Measurements from ENCODE around the gene CEP170.

CEP170 gene

DNA sequence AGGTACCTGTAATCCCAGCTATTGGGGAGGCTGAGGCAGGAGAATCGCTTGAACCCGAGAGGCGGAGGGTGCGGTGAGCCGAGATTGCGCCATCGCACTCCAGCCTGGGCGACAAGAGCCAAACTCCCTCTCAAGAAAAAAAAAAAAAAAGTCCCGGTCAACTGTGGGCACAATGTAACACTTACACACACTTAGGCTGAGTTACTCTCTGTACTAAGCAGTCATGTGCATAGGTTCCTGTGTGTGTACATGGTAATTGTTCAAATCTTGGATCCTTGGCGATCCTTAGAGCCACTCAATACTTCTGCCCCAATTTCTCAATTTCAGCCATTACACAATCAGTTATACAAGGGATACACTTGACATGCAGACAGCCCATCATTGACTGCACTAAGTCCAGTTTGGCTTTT, 12.4 kb upstream of the CEP170 start:
- Histone ChIP-seq H3K9ac (ENCODE audit: low read length) (no peak overlapping the region), H3K27ac (ENCODE audit: low read depth, low read length) (no peak overlapping the region), H3K4me1 (ENCODE audit: insufficient read depth, low read length) (no peaks in the 10 kb centered on the region), H3K9me3 (ENCODE audit: low read length) (no peaks in the 10 kb centered on the region), H3K36me3 (ENCODE audit: insufficient read depth, low read length) (no peaks in the 10 kb centered on the region), H3K4me3 (ENCODE audit: low read depth in 1 of 2, low read length in 2 of 2) (no peak overlapping the region), H3K27me3 (ENCODE audit: control insufficient read depth in 1 of 2, insufficient read depth in 2 of 2, low read length in 2 of 2) (no peaks in the 10 kb centered on the region)

DNA sequence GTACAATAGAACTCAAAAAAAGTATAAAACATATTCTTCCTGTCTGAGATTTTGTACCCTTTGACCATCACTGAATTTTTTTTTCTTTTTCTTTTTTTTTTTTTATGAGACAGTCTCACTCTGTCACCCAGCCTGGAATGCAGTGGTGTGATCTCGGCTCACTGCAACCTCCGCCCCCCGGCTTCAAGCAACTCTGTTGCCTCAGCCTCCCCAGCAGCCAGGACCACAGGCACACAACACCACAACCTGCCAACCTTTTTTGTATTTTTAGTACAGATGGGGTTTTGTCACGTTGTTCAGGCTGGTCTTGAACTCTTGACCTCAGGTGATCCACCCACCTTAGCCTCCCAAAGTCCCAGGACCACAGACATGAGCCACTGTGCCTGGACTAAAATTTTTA, 11.2 kb upstream of the CEP170 start:
- H3K4me3 ChIP-seq (ENCODE audit: low read depth in 1 of 2, low read length in 2 of 2), result no peak overlapping the region
- no peak overlapping the region for H3K27ac ChIP-seq (ENCODE audit: low read depth, low read length)
- no peaks in the 10 kb centered on the region for H3K9me3 ChIP-seq (ENCODE audit: low read length)
- no peaks in the 10 kb centered on the region for H3K4me1 ChIP-seq (ENCODE audit: insufficient read depth, low read length)
- no peaks in the 10 kb centered on the region for H3K27me3 ChIP-seq (ENCODE audit: control insufficient read depth in 1 of 2, insufficient read depth in 2 of 2, low read length in 2 of 2)
- no peak overlapping the region for H3K9ac ChIP-seq (ENCODE audit: low read length)
- no peaks in the 10 kb centered on the region for H3K36me3 ChIP-seq (ENCODE audit: insufficient read depth, low read length)

DNA sequence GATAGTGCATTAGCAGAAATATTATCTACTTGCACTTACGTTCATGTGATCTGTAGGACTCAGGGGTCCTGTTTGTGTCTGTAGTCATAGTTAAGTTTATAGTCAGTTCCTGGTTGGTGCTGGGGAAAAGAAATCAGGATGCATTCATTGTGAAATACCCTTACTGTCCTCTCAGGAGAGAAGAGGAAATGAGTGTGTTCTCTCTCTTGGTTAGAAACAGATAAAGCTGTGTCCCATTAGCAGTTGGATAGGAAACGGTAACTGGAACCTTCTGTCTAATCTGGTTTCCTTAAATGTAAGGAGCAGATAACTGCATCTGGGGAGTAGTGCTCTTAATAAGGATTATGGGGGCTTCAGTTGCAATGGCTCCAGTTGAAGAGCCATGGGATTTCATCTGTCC, 9.6 kb upstream of the CEP170 start:
- no peak overlapping the region for H3K27ac ChIP-seq (ENCODE audit: low read depth, low read length)
- H3K9ac ChIP-seq (ENCODE audit: low read length), result no peak overlapping the region
- no peaks in the 10 kb centered on the region for H3K4me1 ChIP-seq (ENCODE audit: insufficient read depth, low read length)
- H3K4me3 ChIP-seq (ENCODE audit: low read depth in 1 of 2, low read length in 2 of 2), result no peak overlapping the region
- H3K36me3 ChIP-seq (ENCODE audit: insufficient read depth, low read length), result no peaks in the 10 kb centered on the region
- no peaks in the 10 kb centered on the region for H3K9me3 ChIP-seq (ENCODE audit: low read length)
- H3K27me3 ChIP-seq (ENCODE audit: control insufficient read depth in 1 of 2, insufficient read depth in 2 of 2, low read length in 2 of 2), result no peaks in the 10 kb centered on the region

DNA sequence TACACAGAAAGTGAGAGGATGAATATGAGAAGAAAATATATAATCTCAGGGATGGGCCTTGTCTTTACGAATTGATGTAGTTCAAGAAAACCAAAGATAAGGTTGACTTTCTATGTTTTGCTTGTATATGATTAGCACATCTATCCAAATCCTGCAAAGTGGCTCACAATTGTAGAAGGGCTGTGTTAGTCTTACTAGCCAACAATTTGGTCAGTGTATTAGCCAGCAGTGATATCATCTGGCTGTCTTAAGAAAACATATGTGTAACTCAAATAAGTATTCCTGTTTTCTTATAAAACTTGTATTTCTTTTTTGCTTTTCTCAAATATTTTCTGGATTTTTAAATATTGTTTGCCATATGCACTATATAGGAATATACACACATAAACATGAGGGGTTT, 6.3 kb upstream of the CEP170 start:
- Histone ChIP-seq H3K9me3 (ENCODE audit: low read length) (no peaks in the 10 kb centered on the region), H3K4me3 (ENCODE audit: low read depth in 1 of 2, low read length in 2 of 2) (no peak overlapping the region), H3K9ac (ENCODE audit: low read length) (no peak overlapping the region), H3K4me1 (ENCODE audit: insufficient read depth, low read length) (peaks cover 6% of the 10 kb centered on the region), H3K27ac (ENCODE audit: low read depth, low read length) (no peak overlapping the region), H3K27me3 (ENCODE audit: control insufficient read depth in 1 of 2, insufficient read depth in 2 of 2, low read length in 2 of 2) (no peaks in the 10 kb centered on the region), H3K36me3 (ENCODE audit: insufficient read depth, low read length) (no peaks in the 10 kb centered on the region)

DNA sequence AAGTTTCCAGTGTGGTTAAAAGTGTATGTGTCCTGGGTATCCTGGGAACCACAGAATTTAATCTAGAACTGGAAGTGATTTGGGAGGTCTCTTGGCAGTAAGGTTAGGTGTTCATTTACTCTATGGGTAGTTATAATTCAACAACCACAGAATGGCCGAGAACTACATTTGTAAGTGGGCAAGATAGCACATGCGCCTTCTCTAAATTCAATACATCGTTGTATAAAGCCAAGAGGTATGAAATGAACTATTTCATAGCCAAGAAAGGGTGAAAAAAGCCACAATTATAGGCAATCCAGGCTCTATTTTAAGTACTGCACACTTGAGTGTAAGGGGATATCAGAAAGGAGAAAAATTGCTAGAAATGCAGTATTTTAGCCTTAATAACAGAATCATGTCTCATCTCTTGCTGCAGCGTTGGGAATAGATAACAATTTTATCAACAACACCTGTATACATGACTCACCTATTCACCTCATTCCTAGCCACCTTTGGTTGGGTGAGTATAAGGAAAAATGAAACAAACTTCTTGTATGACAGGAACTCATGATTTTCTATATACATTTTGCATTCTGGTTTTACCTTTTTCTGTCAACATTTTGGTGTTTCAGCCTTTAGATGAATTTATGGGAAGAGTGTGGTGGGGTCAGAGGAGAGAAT, 5.3 kb upstream of the CEP170 start:
- Histone ChIP-seq H3K9me3 (ENCODE audit: low read length) (no peaks in the 10 kb centered on the region), H3K27me3 (ENCODE audit: control insufficient read depth in 1 of 2, insufficient read depth in 2 of 2, low read length in 2 of 2) (no peaks in the 10 kb centered on the region), H3K4me1 (ENCODE audit: insufficient read depth, low read length) (peaks cover 6% of the 10 kb centered on the region), H3K4me3 (ENCODE audit: low read depth in 1 of 2, low read length in 2 of 2) (no peak overlapping the region), H3K9ac (ENCODE audit: low read length) (no peak overlapping the region), H3K36me3 (ENCODE audit: insufficient read depth, low read length) (no peaks in the 10 kb centered on the region), H3K27ac (ENCODE audit: low read depth, low read length) (no peak overlapping the region)

DNA sequence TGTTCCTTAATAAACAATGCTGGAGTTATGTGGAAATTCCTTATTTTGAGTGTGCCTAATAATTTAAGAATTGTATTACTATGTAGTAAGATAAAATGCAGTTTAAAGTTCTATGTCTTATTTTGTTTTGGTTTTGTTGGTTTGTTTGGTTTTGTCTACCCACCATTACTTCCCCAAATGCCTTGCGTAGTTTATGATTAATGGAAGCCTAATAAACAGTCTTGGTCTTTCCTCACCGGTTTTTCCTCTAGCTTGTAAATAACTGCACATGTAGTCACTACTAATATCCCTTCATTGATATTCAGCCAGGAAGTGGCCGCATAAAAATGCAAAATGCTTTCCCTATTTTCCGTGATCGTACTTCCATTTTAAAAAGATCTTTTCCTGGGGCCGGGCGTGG, 3.6 kb upstream of the CEP170 start:
- H3K27me3 ChIP-seq (ENCODE audit: control insufficient read depth in 1 of 2, insufficient read depth in 2 of 2, low read length in 2 of 2), result no peaks in the 10 kb centered on the region
- H3K4me1 ChIP-seq (ENCODE audit: insufficient read depth, low read length), result peaks cover 8% of the 10 kb centered on the region
- no peaks in the 10 kb centered on the region for H3K9me3 ChIP-seq (ENCODE audit: low read length)
- H3K27ac ChIP-seq (ENCODE audit: low read depth, low read length), result no peak overlapping the region
- H3K4me3 ChIP-seq (ENCODE audit: low read depth in 1 of 2, low read length in 2 of 2), result no peak overlapping the region
- no peaks in the 10 kb centered on the region for H3K36me3 ChIP-seq (ENCODE audit: insufficient read depth, low read length)
- H3K9ac ChIP-seq (ENCODE audit: low read length), result no peak overlapping the region

DNA sequence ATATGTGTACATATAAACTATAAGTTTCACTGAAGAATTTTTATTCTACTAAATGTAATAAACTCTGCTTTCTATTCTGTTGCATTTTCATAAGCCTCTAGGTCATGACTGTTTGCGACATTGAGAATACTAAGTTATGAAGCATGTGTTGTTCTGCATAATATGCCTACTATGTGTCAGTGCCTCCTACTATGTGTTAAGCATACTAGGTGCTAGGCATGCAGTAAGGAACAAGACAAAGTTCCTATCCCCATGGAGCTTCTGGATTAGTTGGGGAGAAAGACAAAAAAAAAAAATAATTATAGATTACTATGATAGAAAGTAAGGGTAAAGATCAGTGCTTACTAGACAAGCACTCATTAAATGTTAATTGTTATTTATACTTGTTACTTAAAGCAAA, 2.1 kb upstream of the CEP170 start:
- Histone ChIP-seq H3K4me3 (ENCODE audit: low read depth in 1 of 2, low read length in 2 of 2) (no peak overlapping the region), H3K4me1 (ENCODE audit: insufficient read depth, low read length) (peaks cover 17% of the 10 kb centered on the region), H3K9ac (ENCODE audit: low read length) (no peak overlapping the region), H3K27me3 (ENCODE audit: control insufficient read depth in 1 of 2, insufficient read depth in 2 of 2, low read length in 2 of 2) (no peaks in the 10 kb centered on the region), H3K36me3 (ENCODE audit: insufficient read depth, low read length) (no peaks in the 10 kb centered on the region), H3K9me3 (ENCODE audit: low read length) (no peaks in the 10 kb centered on the region), H3K27ac (ENCODE audit: low read depth, low read length) (no peak overlapping the region)

DNA sequence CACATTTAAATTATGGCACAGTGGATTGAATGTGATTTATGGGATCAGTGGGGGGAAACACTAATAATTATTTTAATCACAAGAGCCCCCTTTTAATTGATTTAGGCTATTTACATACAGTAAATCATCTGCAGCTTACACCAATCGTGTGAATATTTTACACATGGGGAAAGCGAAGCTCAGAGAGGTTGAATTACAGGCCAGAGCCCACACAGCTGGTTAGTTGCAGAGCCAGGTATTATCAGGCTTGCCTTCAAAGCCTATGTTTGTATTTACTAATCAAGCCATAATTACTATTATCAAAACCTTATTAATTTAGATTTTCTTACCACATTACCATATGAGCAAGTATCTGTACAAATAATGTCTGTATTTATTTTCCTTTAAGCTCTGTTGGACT, 1.5 kb upstream of the CEP170 start:
- no peaks in the 10 kb centered on the region for H3K9me3 ChIP-seq (ENCODE audit: low read length)
- H3K36me3 ChIP-seq (ENCODE audit: insufficient read depth, low read length), result no peaks in the 10 kb centered on the region
- H3K9ac ChIP-seq (ENCODE audit: low read length), result peak overlapping the region; percentile 94
- peak overlapping the region; percentile 72 to 94 for H3K4me3 ChIP-seq (ENCODE audit: low read depth in 1 of 2, low read length in 2 of 2)
- H3K27me3 ChIP-seq (ENCODE audit: control insufficient read depth in 1 of 2, insufficient read depth in 2 of 2, low read length in 2 of 2), result no peaks in the 10 kb centered on the region
- peaks cover 20% of the 10 kb centered on the region for H3K4me1 ChIP-seq (ENCODE audit: insufficient read depth, low read length)
- H3K27ac ChIP-seq (ENCODE audit: low read depth, low read length), result peak overlapping the region; percentile 83

DNA sequence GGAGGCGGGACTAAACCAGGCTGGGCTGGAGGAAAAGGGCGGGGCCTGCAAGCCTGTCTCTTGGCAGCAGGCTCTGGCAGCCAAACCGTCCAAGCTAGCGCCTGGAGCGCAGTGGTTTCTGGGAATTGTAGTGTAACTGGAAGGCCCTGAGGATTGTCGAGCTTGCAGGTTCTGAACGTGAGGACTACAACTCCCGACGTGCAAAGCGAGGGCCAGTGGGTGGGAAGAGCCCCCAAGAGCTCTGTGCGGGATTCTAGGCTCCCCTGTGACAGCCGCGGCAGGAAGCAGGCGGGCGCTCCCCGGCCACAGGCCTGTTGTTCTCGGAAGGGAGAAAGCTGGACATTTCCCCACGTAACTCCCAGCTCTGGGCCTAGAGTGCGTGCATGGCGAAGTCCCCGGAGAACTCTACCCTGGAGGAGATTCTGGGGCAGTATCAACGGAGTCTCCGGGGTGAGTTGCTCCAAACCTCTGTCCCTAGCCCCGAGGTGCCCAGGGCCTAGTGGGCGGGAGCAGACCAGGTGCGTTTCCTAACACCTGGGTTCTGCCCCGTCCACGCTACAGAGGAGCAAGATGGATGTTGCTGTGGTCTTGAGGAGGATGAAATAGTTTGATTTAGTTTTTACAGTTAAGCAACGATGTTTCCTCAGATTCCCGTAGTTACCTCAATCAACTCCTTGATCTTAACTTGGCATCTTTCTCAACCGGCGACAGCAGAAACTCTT, 871 bp upstream of the CEP170 start, which contains the start of gene SDCCAG8:
Gene SDCCAG8 (plus strand): TSS at position 251 of the 722 bp plus-strand sequence. CDS start 133 bp downstream, at position 384.
- Histone ChIP-seq H3K27me3 (ENCODE audit: control insufficient read depth in 1 of 2, insufficient read depth in 2 of 2, low read length in 2 of 2) (no peaks in the 10 kb centered on the region), H3K9ac (ENCODE audit: low read length) (peak within 1 kb of the TSS; percentile 94), H3K27ac (ENCODE audit: low read depth, low read length) (peak within 1 kb of the TSS; percentile 83), H3K4me1 (ENCODE audit: insufficient read depth, low read length) (peaks cover 20% of the 10 kb centered on the region), H3K9me3 (ENCODE audit: low read length) (no peaks in the 10 kb centered on the region), H3K36me3 (ENCODE audit: insufficient read depth, low read length) (no peaks in the 10 kb centered on the region), H3K4me3 (ENCODE audit: low read depth in 1 of 2, low read length in 2 of 2) (peak within 1 kb of the TSS; percentile 84 to 94)

DNA sequence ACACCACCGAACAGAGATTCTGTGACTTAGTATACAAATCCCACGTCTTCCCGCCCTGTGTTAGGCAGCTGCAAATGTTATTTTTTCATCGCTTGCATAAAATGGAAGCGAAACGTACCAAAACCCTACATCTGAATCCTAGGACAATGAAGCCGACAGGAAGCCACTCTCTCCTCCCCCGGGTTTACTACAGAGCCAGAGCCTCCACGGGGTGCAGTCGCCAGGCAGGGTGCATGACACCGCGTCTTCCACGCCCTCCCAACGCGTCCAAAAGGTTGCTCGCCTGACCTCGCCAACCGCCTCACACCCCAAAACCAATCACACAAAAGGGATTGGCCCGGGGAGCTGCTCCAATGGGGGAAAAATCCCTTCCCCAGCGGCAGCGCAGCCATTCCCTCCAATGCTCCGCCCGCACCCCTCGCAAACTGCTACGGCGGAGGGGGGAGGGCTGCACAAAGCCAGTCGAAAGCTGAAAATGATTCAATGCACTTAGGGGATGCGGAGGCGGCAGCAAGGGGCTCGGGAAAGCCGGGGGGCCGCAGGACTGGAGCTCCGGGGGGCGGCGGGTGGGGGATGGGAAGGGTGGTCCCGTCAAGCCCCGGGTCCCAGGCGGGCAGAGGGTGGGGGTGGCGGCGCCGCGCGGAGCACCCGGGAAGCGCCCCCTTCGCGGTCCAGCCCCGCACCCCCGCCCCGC, 701 bp downstream of the CEP170 start:
- Histone ChIP-seq H3K4me3 (ENCODE audit: low read depth in 1 of 2, low read length in 2 of 2) (peak overlapping the region; percentile 89 to 94), H3K4me1 (ENCODE audit: insufficient read depth, low read length) (peaks cover 20% of the 10 kb centered on the region), H3K9ac (ENCODE audit: low read length) (peak overlapping the region; percentile 72), H3K36me3 (ENCODE audit: insufficient read depth, low read length) (no peaks in the 10 kb centered on the region), H3K27me3 (ENCODE audit: control insufficient read depth in 1 of 2, insufficient read depth in 2 of 2, low read length in 2 of 2) (no peaks in the 10 kb centered on the region), H3K27ac (ENCODE audit: low read depth, low read length) (peak overlapping the region; percentile 83), H3K9me3 (ENCODE audit: low read length) (no peaks in the 10 kb centered on the region)

DNA sequence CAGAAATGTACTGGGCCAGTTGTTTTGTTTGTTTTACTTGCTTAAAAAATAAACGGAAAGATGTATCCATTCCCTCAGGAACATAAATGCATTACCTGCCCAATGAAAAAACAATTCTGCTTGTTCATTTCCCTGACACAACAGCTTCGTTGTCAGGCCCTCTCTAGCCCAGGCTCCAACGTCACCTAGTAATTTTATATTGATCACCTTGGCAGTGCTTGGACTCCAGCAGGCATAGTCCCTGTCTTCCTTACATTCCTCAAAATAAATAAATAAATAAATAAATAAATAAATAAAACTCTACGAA, 1.2 kb downstream of the CEP170 start:
- Histone ChIP-seq H3K36me3 (ENCODE audit: insufficient read depth, low read length) (no peaks in the 10 kb centered on the region), H3K27me3 (ENCODE audit: control insufficient read depth in 1 of 2, insufficient read depth in 2 of 2, low read length in 2 of 2) (no peaks in the 10 kb centered on the region), H3K4me3 (ENCODE audit: low read depth in 1 of 2, low read length in 2 of 2) (peak overlapping the region; percentile 84 to 89), H3K9me3 (ENCODE audit: low read length) (no peaks in the 10 kb centered on the region), H3K27ac (ENCODE audit: low read depth, low read length) (peak overlapping the region; percentile 78), H3K9ac (ENCODE audit: low read length) (peak overlapping the region; percentile 49), H3K4me1 (ENCODE audit: insufficient read depth, low read length) (peaks cover 22% of the 10 kb centered on the region)

All from muscle layer of colon (tissue), 2 donors.